HepG2 (cell line): ENCODE data around the gene ATPAF2. TPM values are rescaled to one million over a fixed set of nuclear protein-coding genes. Genes with fewer than 3 reads are reported as not detected.

ENCODE experiments used
- ELK4 ChIP-seq: sonication (generic); formaldehyde crosslinking; IDR thresholded peaks from 2 replicates; pipeline ENCODE4 v1.9.0; 2021; ENCODE audit warnings: missing genetic modification reagents, borderline replicate concordance
- KDM2A ChIP-seq: sonication (generic); formaldehyde crosslinking; IDR thresholded peaks from 2 replicates; pipeline ENCODE4 v1.4.0; 2020; ENCODE audit warnings: low read depth, missing genetic modification reagents, borderline replicate concordance
- NFRKB ChIP-seq: fragments of 450-650 bp; IDR thresholded peaks from 2 replicates; pipeline ENCODE4 v1.6.1; 2017
- POGZ ChIP-seq: sonication (generic); formaldehyde crosslinking; IDR thresholded peaks from 2 replicates; pipeline ENCODE4 v1.4.0; 2020; ENCODE audit warnings: mild to moderate bottlenecking, missing genetic modification reagents
- SAP130 ChIP-seq: IDR thresholded peaks from 2 replicates; pipeline ENCODE4 v1.6.1; 2016; ENCODE audit warnings: low read depth
- SNAPC4 ChIP-seq: sonication (generic); formaldehyde crosslinking; IDR thresholded peaks from 2 replicates; pipeline ENCODE4 v1.4.0; 2020; ENCODE audit warnings: mild to moderate bottlenecking, missing genetic modification reagents
- ZBTB40 ChIP-seq, 2 experiments: fragments of 450-650 bp in 1 of 2; sonication (generic) in 1 of 2; formaldehyde crosslinking in 1 of 2; IDR thresholded peaks; 2 replicates each; pipeline versions ENCODE4 v1.6.1 to v1.8.0; 2016 to 2022; ENCODE audit warnings: antibody characterized with exemption in 1 of 2, mild to moderate bottlenecking in 1 of 2, missing genetic modification reagents in 1 of 2
- ZC3H4 ChIP-seq: sonication (generic); formaldehyde crosslinking; IDR thresholded peaks from 2 replicates; pipeline ENCODE4 v1.4.0; 2020; ENCODE audit warnings: missing genetic modification reagents, borderline replicate concordance
- ZFP36 ChIP-seq: fragments of 150-350 bp; IDR thresholded peaks from 2 replicates; pipeline ENCODE4 v1.6.1; 2018; ENCODE audit warnings: borderline replicate concordance, low read length, low read depth; ENCODE audit not compliant: partially characterized antibody
- ZFP90 ChIP-seq: sonication (generic); formaldehyde crosslinking; IDR thresholded peaks from 2 replicates; pipeline ENCODE4 v1.8.0; 2022; ENCODE audit warnings: missing genetic modification reagents, mild to moderate bottlenecking, inconsistent platforms, borderline replicate concordance
- ZKSCAN5 ChIP-seq: sonication (generic); formaldehyde crosslinking; IDR thresholded peaks from 2 replicates; pipeline ENCODE4 v1.5.1; 2020; ENCODE audit warnings: mild to moderate bottlenecking, missing genetic modification reagents
- ZNF546 ChIP-seq: sonication (generic); formaldehyde crosslinking; conservative IDR thresholded peaks from 2 replicates; pipeline ENCODE4 v1.8.1; 2023; ENCODE audit warnings: mild to moderate bottlenecking, missing genetic modification reagents
- polyA plus RNA-seq, 8 experiments: library from polyadenylated mRNA; depleted of rRNA in 3 of 8; stranded (reverse) in 7 of 8; unstranded in 1 of 8; fragments of >200 nt; fragmentation: Illumina TruSeq in 4 of 8; extraction: Trizol in 4 of 8; gene quantifications; 2 replicates each; pipeline versions ENCODE4 v1.2.1 to v1.2.3, GENCODE V29; 2011 to 2016; ENCODE audit warnings: low read depth in 4 of 8, missing spikeins in 1 of 8, mixed read lengths in 1 of 8; ENCODE audit not compliant: insufficient read depth in 1 of 8
- total RNA-seq, 5 experiments: library from RNA; depleted of rRNA; stranded (reverse); fragments of >200 nt; fragmentation: Illumina TruSeq; extraction: Trizol; gene quantifications; 2 replicates each; pipeline ENCODE4 v1.2.3, GENCODE V29; 2016; ENCODE audit warnings: low read depth in 1 of 5
- TF ChIP-seq, protein P1 (sequence below): IDR thresholded peaks from 2 replicates; pipeline ENCODE4 v1.6.1; 2012; ENCODE audit warnings: inconsistent platforms

ATPAF2 gene
- total and polyA plus RNA-seq, 2 of the 13 experiments (the other 11 are each of a cell fraction or from before 2014, with no cell fraction given), result 15.0 to 16.5 TPM

DNA sequence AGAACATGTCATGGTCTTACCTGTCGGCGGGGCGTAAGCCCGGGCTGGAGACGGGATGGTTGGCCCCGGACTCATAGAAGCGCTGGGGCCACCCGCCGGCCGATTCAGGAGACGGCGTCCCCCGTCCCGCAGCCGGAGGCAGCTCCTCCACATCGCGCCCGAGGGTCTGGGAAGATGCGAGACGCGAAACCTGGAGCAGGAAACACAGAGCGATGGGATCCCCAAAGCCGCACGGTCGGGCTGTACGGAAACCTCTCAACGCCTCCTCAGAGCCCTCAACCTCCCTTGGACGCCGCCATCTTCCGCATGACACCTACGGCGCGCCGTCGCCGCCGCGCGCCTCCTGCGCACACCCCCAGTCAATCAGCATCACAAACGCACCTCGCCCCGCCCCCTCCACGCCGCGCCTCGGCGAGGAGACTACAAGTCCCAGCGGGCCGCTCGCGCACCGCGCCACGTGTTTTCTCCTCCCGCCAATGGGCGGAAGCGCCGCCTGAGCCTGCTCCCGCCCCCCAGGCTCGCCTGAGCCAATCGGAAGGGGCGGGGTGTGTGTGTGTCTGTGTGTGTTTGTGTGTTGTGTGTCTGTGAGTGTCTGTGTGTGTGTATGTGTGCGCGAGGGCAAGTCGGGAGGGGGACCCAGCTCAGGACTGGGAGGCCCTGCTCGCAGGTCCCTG is at the start of gene ATPAF2, which contains the start of gene GID4 (continued):
- no peak for TF ChIP-seq ELK4 (CRISPR knock-in tag)
- TF ChIP-seq ZFP90 (CRISPR knock-in tag), result peak; percentile 89; the same call in 1 of the 2 replicates
- TF ChIP-seq ZFP36, result no peak
- TF ChIP-seq ZBTB40 (IDR thresholded peaks at IDR 0.05), result no peak
- TF ChIP-seq ZBTB40 (CRISPR knock-in tag; IDR thresholded peaks at IDR 0.05), result no peak; the same call in 1 of the 2 replicates
- no peak for TF ChIP-seq NFRKB
- peak; percentile 42 for TF ChIP-seq POGZ (CRISPR knock-in tag)
- 0 out of 2 replicates have a peak, but pooled peaks have one; percentile 7 for TF ChIP-seq ZNF546 (CRISPR knock-in tag)
- TF ChIP-seq ZC3H4, result no peak
- peak; percentile 91 for TF ChIP-seq SAP130 (CRISPR knock-in tag)
- peak; percentile 89; the same call in 1 of the 2 replicates for TF ChIP-seq SNAPC4 (CRISPR knock-in tag)
- no peak for TF ChIP-seq ZKSCAN5 (CRISPR knock-in tag)
- TF ChIP-seq, protein P1, sequence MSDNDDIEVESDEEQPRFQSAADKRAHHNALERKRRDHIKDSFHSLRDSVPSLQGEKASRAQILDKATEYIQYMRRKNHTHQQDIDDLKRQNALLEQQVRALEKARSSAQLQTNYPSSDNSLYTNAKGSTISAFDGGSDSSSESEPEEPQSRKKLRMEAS, result peak; percentile 90
- TF ChIP-seq KDM2A (CRISPR knock-in tag), result peak; percentile 83; the same call in 1 of the 2 replicates
